GM10266 (cell line): ENCODE results near the gene NGB.

ENCODE experiments used
- DNase-seq: peaks from one replicate; pipeline ENCODE4 v3.0.0; 2012; ENCODE audit errors: extremely low spot score
- CTCF ChIP-seq: IDR thresholded peaks from 2 replicates; pipeline ENCODE4 v1.5.1; 2012; ENCODE audit warnings: mild to moderate bottlenecking, low read depth; ENCODE audit not compliant: control insufficient read depth, insufficient read depth; ENCODE audit errors: missing control alignments

Gene NGB

GRCh38 chr14:77236814-77237213 is 34.2 kb downstream of the NGB start:
- no peak for TF ChIP-seq CTCF
- DNase-seq: no peak

GRCh38 chr14:77231721-77232120 is 39.3 kb downstream of the NGB start:
- no peak for DNase-seq
- no peak for TF ChIP-seq CTCF

- DNase-seq: no peak
These were observed 40.1 kb downstream of the NGB start for GRCh38 chr14:77230914-77231313.

GRCh38 chr14:77228056-77228455 is 43.0 kb downstream of the NGB start:
- no peak for TF ChIP-seq CTCF

More at GRCh38 chr14:77230914-77231313, 40.1 kb downstream of the NGB start:
- TF ChIP-seq CTCF: no peak

GRCh38 chr14:77225892-77226557 is 45.0 kb downstream of the NGB start:
- DNase-seq: no peak
- TF ChIP-seq CTCF: no peak

More at GRCh38 chr14:77228056-77228455, 43.0 kb downstream of the NGB start:
- DNase-seq: no peak

GRCh38 chr14:77225254-77225653 is 45.8 kb downstream of the NGB start:
- no peak for DNase-seq
- TF ChIP-seq CTCF: no peak

- no peak for DNase-seq
- no peak for TF ChIP-seq CTCF
These were observed 46.8 kb downstream of the NGB start for GRCh38 chr14:77224212-77224611.
